GM21515 (cell line): ENCODE measurements around the gene RPS21.

Experiments
- ATAC-seq: cut with Tn5 transposase; IDR thresholded peaks from one replicate; pipeline ENCODE4 v1.9.1; 2021; ENCODE audit not compliant: unreplicated experiment

The RPS21 gene

GRCh38 chr20:62395311-62396242, 8.7 kb downstream of the RPS21 start:
- no peak for ATAC-seq

- ATAC-seq: no peak
Observed at GRCh38 chr20:62396367-62397239, 9.7 kb downstream of the RPS21 start.

- no peak for ATAC-seq
Observed at GRCh38 chr20:62398120-62398821, 11.4 kb downstream of the RPS21 start.

- no peak for ATAC-seq
Observed at GRCh38 chr20:62400021-62400420, 13.1 kb downstream of the RPS21 start.

GRCh38 chr20:62400541-62400940, 13.6 kb downstream of the RPS21 start:
- ATAC-seq: no peak

GRCh38 chr20:62401331-62401779, 14.5 kb downstream of the RPS21 start:
- ATAC-seq: no peak

GRCh38 chr20:62402456-62403150, 15.7 kb downstream of the RPS21 start:
- no peak for ATAC-seq

GRCh38 chr20:62403331-62403730, 16.4 kb downstream of the RPS21 start:
- no peak for ATAC-seq

GRCh38 chr20:62404112-62404665, 17.3 kb downstream of the RPS21 start:
- ATAC-seq: no peak

GRCh38 chr20:62404761-62405107, 17.8 kb downstream of the RPS21 start:
- ATAC-seq: no peak

- ATAC-seq: no peak
Observed at GRCh38 chr20:62405108-62405980, 18.4 kb downstream of the RPS21 start.

- ATAC-seq: no peak
Observed at GRCh38 chr20:62405981-62406513, 19.1 kb downstream of the RPS21 start.

GRCh38 chr20:62406635-62407176, 19.8 kb downstream of the RPS21 start:
- peak; percentile 2 for ATAC-seq

- ATAC-seq: peak; percentile 75
Observed at GRCh38 chr20:62407221-62407992, 20.5 kb downstream of the RPS21 start, which contains the start of gene CABLES2. TSS of gene CABLES2 (minus strand) at chr20:62407285. CDS start at chr20:62407276, 9 bp downstream.

- no peak for ATAC-seq
Observed at GRCh38 chr20:62408055-62408454, 21.2 kb downstream of the RPS21 start.

GRCh38 chr20:62408640-62409039, 21.7 kb downstream of the RPS21 start:
- no peak for ATAC-seq

- no peak for ATAC-seq
Observed at GRCh38 chr20:62409086-62409853, 22.4 kb downstream of the RPS21 start.
